Kidney capillary endothelial cell (primary cell): ENCODE data around the gene TRIM28.
A peak's percentile ranks its signal among the peaks of the same experiment; 100 is the strongest.
"Not testable (repeated sequence)": the region's sequence is repeated elsewhere in the genome, so short reads cannot be mapped to it uniquely, and the experiment has no call there.

Experiments used
- DNase-seq: peaks from one replicate; pipeline ENCODE4 v3.0.0-alpha.2; 2018; ENCODE audit warnings: low spot score

TRIM28 gene

DNA sequence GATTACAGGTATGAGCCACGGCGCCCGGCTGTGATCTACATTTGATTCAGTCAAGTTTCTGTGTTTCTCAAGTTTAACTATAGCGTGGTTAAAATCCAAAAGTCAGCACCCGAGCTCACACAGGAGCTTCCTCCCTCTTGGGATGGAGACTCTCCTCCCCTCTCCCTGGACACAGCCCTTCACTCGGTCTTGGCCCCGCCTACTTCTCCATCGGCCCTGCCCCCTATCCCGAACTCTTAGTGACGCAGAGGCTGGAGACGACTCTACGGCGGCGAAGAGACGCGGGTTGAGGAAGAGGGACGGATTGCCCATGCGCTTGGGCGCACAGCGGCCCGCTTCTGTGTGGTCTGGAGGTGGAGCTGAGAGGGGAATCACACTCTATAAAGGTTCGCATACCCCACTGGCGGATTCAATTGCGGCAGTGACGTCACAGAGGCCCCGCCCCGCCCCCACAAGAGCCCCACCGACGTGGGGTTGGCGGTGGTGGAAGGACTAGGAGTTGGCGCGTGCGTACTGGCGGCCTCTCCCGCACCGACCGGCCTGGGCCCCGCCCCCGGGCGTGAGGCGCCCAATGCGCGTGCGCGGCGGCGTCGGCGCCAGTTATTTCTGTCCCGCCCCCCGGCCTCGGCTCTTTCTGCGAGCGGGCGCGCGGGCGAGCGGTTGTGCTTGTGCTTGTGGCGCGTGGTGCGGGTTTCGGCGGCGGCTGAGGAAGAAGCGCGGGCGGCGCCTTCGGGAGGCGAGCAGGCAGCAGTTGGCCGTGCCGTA, at the start of gene TRIM28:
TSS of gene TRIM28 (plus strand) at position 239 of the 765 bp plus-strand sequence. CDS start 694 bp downstream, outside the sequence.
- peak; percentile 98 for DNase-seq

DNA sequence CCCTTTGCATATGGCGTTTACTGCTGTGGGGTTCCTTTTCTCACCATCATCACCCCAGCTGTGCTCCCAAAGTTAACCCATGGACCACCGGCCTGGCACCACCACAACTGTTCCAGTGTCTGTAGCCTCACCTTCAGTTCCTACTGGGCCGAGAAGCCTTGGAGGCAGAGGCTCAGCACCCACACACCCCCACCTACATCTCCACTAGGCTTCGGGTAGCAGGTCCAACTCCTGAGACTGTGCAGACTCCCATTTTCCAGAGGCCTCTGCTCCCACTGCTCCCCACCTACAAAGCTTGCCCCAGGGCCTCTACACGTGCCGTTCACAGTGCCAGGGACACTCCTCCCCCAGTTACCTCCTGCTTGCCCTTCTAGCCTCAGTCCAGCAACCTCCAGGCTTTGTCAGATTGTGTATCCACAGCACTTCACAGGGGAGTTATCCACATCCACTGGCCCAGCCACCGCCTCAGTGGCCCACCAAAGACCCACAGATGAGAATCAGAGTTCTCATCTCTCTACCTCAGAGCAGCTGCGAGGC, 46.2 kb upstream of the TRIM28 start:
- DNase-seq, result no peak

DNA sequence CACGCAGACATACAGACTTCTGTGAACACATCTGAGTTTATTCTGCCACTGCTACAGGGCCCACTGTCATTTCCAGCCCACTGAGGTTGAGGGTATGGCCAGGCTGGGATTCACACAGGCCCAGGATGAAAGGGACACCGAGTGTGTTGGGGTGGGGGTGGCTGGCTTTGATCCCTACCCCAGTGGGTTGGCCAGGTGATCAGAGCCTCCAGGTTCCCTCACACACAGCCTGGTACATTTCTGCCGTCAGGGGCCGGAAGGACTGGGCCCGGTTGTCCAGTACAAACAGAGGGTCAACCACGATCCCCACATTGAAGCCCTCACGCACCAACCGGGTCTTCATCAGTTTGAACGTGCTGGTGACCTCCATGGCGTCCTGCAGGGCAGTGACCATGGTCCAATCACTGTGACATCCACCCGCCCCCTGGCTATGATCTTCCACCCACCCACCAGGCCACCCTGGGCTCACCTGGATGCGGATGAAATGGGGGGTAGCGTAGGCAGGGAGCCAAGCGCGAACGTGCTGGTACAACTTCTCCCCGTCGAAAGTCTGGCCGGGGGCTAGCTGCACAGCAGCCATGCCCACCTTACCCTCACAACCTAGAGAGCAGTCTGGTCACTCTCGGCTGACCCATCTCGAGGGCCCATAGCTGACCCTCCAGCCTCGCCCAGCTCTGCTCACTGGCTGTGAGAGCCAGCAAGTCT, 45.4 kb upstream of the TRIM28 start:
- no peak for DNase-seq

DNA sequence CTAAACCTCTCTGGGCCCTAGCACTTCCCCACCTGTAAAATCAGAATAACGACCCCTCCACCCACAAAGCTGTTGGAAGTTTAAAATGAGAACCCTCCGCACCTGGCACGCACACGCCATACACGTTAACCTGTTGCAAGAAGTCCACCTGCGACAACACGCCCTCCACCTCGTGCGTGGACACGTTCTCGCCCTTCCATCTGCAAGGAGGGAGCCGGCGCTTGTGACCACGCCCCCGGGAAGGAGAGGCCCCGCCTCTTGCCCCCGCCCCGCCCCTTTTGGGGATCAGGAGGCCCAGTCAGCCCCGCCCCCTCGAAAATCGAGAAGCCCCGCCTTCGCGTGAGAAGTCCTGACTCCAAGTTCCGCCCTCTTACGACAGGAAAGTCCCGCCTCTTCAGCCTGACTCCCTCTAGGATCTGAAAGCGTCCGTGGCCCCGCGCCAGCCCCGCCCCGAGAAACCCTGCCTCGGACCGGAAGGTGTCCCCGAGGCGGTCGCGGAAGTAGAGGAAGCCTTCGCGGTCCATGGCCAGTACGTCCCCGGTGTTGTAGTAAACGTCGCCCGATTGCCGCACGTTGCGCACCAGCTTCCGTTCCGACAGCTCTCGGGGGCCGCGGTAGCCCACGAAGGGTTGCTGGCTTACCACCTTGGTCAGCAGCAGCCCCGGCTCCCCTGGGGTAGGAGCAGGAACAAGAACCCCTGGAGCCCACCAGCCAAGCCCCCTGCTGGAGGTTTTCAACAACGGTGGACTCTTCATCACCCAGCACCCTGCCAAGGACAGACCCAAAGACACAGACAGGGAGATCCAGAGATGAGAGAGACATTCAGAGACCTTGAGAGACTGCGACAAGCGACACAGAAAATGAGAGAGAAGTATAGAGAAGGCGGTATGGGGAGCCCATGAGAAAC, 44.6 kb upstream of the TRIM28 start:
- peak; percentile 99 for DNase-seq

DNA sequence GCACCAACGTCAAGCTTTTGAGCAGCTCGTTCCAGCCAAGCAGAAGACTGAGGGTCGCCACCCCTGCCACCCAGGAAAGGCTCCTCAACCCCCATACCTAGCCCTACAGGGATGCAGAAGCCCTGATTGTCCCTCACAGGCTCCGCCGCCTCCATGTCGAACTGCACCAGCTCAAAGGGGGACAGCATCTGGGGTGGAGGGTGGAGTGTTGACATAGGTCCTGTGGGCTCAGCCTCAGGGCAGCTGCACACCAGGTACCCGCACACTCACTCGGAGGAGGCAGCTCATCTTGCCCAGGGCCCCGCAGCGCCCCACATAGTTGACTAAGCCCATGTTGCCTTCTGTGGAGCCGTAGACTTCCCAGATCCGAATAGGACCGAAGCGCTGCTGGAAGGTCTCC, 43.6 kb upstream of the TRIM28 start:
- DNase-seq, result no peak

DNA sequence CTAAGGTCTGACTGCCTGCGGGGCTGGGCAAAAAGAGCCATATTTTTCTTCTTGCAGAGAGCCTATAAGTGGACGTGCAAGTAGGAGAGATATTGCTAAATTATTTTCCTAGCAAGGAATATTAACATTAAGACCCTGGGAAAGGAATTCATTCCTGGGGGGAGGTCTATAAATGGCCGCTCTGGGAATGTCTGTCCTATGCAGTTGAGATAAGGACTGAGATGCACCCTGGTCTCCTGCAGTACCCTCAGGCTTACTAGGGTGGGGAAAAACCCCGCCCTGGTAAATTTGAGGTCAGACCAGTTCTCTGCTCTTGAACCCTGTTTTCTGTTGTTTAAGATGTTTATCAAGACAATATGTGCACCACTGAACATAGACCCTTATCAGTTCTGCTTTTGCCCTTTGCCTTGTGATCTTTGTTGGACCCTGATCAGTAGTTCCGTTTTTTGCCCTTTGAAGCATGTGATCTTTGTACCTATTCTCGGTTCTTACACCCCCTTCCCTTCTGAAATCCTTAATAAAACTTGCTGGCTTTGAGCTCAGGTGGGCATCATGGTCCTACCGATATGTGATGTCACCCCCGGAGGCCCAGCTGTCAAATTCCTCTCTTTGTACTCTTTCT, 36.2 kb upstream of the TRIM28 start:
- not testable (repeated sequence) for DNase-seq

DNA sequence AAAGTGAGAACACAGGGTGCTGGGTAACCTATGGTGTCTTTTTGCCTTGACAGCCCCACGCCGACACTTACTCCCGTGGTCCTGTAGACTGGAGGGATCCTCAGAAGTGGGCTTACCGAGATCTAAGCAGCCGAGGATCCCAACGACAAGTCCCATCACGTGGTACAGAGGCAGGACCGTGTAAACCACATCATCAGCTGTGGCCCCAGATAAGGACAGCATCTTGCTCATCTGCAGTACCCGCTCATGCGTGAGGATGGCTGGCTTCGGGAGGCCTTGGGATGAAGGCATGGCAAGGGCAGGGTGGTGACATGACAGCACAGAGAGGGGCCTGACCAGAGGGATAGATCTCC, 34.2 kb upstream of the TRIM28 start:
- no peak for DNase-seq

DNA sequence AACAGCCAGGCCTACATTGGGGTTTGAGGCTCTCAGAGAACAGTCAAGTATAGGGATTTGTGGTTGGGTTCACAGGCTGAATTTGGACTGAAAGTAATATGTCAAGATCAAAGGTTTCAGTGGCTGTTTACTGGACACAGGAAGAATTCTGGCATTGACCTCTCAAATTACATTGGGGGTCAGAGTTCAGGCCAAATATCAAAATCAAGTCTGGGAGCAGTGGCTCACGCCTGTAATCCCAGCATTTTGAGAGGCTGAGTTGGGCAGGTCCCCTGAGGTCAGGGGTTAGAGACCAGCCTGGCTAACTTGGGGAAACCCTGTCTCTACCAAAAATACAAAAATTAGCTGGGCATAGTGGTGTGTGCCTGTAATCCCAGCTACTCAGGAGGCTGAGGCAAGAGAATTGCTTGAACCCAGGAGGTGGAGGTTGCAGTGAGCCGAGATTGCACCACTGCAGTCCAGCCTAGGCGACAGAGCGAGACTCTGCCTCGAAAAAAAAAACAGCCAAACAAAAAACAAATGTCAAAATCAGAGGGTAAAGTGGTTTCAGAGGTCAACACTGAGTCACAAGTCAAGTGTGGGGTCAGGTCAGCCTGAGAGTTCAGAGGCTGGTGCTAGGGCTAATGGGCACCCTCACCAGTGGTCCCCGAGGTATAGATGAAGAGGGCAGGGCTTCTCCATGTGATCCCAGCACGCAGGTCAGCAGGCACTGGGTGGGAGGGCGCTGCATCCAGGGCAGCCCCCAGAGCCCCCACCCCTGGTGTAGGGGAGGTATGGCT, 33.6 kb upstream of the TRIM28 start:
- no peak for DNase-seq

DNA sequence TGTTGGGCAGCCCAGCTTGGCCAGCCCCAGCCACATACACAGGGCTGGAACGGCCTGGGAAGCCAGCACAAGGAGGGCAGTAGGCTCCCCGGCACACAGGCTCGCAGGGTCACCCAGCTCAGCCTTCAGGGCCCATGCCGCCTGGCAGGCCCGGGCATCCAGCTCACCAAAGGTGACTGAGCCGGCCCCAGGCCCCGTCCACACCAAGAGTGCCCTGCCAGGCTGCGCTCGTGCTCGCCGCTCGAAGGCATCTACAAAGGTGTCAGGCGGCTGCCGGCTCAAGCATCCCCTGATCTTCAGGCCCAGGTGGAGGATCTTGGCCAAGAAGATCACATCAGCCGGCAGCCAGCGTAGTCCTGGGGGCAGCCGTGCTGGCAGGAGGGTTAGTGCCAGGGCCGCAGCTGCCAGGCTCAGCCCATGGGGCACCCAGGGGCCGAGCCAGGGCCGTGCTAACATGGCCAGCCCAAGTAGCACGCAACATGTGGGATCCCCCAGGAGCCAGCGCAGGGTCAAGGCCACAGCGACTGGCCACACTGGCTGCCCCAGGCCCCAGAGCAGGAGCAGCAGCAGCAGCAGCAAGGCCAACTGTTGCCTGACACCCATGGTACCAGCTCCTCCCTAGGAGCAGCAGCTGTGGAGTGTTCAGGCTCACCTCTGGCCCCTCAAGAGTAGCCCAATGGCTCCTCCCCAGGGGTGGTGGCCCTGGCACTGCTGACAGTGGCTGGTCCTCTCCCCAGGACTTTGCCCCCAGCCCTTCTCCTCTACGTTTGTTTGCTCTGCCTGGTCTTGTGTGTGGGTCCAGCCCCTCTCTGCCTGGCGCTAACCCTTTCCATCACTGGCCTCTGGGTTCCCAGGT, 32.3 kb upstream of the TRIM28 start, which contains the start of gene SLC27A5:
TSS of gene SLC27A5 (minus strand) at position 640 of the 856 bp plus-strand sequence. CDS start at position 603, 37 bp downstream.
- no peak for DNase-seq

DNA sequence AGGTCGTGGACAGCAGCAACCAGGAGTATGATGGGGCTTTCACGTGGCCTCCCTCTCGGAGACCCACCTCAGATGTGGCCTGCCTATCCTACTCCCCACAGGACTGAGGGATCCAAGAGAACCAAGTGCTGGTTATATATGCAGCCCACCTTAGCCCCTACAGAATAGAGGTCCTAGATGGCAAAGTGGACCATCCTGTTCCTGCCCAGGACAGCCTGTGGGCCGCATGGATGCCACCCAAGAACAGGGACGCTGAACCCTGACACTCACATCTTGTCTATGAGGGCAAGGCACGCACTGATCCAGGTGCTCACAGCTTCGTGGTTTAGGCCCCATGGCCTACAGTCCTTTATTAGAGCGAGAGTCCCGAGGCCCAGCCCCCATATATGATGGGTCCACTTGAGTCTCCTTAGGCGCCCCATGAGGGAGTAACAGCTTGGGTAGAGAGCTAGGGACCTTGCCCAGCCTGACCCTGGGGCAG, 30.6 kb upstream of the TRIM28 start:
- no peak for DNase-seq

DNA sequence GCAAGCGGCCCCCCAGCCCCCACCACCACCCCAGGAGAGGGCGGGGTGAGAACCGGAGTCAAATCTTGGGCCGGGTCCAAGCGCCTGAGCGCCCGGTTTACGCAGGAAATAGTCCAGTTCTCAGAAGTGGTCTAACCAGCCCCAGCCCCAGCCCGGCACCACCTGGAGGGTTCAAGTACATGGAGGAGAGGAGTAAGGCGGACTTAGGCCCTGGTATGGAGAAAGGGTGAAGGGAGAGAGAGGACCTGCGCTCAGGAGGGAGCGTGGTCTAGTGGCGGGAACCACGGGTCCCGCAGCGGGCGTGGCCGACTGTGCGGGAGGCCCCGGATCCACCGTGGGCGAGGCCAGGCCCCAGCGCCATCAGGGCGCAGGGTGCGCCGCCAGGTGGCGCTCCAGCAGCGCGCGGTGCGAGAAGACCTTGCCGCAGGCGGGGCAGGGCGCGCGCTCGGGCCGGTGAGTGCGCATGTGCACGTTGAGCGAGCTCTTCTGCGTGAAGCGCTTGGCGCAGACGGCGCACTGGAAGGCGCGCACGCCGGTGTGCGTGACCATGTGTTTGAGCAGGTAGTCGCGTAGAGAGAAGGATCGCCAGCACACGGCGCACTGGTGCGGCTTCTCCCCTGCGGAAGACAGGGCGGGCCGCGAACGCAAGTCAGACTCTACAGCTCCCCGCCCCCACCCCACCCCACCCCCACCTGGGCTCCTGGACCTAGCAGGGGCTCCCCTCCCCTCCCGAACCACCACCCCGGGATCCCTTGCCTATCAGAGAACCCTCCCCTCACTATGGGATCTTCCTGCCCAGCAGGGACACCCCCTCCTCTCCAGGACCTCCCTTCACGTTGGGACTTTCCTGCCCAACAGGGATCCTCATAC, 29.9 kb upstream of the TRIM28 start:
- peak; percentile 86 for DNase-seq

DNA sequence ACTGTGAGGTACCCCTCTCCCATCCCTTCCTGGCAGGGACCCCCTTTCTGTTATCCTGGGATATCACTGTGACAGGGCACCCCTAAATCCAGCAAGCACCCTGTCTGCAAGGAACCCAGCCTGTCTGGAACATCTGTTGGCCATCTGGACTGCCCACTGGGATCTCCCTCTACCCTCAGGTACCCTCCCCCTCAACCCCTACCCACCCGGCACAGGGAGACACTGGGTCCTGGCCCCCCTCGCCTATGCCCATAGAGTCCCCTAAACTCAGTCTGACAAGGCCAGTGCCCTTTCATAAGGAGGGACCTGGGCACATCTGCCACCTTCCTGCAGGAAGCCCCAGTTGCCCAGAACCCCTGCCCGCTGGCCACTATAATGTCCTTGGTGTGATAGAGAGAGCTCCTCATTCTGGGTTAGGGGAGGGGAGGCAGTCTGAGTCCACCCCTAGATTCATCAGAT, 29.3 kb upstream of the TRIM28 start:
- DNase-seq, result no peak

DNA sequence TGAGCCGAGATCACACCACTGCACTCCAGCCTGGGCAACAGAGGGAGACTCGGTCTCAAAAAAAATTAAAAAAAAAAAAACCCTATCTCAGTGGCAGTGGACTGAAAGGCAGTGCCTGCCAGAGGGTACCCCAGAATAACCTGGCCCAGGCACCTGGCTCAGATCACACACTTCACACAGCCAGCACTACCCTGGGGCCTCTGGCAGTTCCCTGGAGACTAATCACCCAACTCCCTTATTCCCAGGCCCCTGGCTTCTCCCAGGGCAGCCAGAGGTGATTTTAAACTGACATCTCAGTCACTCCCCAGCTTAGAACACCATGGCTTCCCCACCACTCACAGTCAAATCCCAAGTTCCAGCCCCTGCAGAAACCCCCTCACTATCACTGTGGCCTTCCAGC, 28.6 kb upstream of the TRIM28 start:
- DNase-seq, result no peak

DNA sequence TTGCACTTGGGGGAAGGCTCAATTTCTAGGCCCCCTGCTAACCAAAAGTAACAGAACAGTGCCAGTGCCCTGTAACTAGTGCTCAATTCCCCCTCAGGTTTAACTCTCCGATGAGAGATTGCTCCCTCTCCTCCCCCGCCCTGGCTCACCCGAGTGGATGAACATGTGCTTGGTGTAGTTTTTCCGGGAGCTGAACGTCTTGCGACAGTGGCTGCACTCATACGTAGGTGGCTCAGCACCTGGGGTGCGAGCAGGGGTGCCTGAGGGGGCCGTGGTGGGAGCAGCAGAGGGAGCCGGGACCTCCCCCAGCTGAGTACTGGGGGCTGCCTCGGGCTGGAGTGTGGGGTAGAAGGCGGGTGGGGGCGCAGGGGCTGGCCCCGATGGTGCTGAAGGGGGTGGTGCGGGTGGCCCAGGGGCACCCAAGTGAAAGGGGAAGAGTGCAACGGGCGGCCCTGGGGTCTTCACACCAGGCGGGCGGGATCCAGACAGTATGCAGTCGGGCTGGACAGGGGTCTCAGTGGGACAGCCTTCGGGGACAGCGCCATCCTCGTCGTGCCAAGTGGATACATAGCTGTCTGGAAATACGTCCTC, 27.5 kb upstream of the TRIM28 start:
- no peak for DNase-seq

DNA sequence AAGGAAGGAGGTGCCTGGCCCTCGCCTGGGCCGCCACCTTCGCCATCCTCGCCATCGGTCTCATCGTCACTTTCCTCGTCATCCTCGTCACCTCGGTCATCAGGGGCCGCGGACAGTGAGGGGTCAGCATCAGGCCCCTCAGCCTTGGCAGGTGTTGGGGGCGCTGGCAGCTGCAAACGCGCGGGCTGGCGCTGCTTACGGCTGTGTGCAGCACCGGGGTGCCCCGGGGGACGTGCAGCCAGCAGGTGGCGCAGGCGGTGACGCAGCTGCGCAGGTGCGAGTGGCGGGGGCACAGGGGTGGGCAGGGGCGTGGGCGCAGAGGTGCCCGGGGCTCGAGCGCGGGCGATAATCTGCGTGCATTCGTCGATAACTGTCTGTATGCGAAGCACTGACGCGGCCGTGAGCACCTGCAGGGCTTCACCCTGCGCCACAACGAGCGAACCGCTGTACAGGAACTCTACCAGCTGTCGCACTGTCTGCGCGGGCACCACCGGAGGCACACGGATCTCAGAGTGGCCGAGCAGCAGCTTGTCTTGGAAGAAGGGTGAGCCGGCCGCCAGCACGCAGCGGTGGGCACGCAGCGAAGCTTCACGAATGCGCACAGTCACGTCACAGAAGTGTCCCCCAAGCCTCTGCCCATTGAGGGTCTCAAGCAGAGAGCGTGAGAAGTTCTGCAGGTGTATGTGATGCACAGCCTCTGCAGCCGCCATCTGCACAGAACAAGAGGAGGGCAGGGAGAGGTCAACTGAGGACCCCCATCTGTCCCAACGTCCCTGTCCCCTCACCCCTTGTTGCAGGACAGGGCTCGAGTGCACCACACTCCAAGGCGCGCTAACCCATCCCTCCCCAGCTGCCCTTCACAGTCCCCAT, 26.7 kb upstream of the TRIM28 start:
- no peak for DNase-seq

DNA sequence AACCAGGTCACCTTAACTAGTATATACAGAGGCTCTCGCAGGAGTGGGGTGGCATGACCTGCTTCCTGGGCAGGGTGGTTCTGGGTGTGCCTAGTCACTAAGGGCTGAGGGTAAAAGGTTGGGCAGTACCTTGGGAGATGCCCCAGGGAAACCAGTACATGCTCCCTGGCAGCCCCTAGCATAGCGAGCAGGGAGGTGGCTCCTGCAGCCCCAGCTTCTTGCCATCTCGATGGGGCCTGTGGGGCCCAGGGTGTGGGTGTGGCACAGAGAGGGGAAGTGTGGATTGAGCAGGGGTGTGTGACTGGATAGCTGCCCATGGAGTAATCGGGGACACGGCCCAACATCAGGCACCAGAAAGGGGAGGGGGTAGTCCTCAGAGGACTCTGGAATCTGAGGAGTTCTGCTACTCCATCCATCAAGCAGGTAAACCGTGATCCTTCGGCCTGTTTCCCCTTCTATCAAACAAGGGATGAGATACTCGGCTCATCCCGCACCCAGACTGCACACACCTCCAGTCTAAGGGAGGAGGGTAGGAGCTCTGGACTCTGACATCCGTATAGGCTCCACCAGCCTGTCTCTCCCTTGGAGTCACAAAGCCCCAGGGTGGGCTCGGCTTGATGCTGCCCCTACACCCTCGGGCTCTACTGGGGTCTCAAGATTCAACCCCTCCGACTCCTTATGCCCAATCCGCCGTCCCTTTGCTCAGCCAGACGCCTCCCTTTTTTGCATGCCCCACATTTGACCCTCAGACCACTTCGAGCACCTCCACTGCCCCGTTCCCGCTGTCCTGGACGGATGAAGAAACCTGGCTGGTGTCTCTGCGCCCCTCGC, 25.4 kb upstream of the TRIM28 start:
- no peak for DNase-seq

DNA sequence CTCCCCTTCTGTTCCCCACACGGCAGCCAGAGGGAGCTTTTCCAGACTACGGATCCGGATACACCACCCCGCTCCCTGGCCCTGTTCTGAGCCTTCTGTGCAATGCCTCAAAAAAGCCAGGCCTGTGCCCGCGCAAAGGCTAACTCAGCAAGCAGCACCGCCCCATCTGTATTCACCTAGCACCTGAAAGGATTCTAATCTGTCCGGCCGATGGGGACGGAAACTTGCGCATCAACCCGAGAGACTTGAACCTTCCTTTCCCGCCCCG, 24.8 kb upstream of the TRIM28 start:
- peak; percentile 58 for DNase-seq
